GM21825 (cell line): ENCODE measurements around the gene GDPD3.

ENCODE experiments used
- ATAC-seq: cut with Tn5 transposase; IDR thresholded peaks from one replicate; pipeline ENCODE4 v1.9.1; 2021; ENCODE audit warnings: mild to moderate bottlenecking, moderate library complexity; ENCODE audit not compliant: unreplicated experiment

Gene GDPD3

GRCh38 chr16:30096105-30096861 lies 17.1 kb downstream of the GDPD3 start, which contains the start of gene YPEL3:
TSS of gene YPEL3 (minus strand) at chr16:30096213. CDS start at chr16:30095482, 731 bp downstream.
- ATAC-seq: no peak

- no peak for ATAC-seq
These were observed 17.9 kb downstream of the GDPD3 start for GRCh38 chr16:30095166-30096078.

- ATAC-seq: no peak
These were observed 18.7 kb downstream of the GDPD3 start for GRCh38 chr16:30094541-30095165.

GRCh38 chr16:30092373-30093010 lies 20.8 kb downstream of the GDPD3 start:
- peak; percentile 43 for ATAC-seq

- peak; percentile 53 for ATAC-seq
These were observed 21.6 kb downstream of the GDPD3 start, which contains the start of gene TBX6 for GRCh38 chr16:30091474-30092372. TSS of gene TBX6 (minus strand) at chr16:30091924. CDS start at chr16:30091193, 731 bp downstream.

DNA sequence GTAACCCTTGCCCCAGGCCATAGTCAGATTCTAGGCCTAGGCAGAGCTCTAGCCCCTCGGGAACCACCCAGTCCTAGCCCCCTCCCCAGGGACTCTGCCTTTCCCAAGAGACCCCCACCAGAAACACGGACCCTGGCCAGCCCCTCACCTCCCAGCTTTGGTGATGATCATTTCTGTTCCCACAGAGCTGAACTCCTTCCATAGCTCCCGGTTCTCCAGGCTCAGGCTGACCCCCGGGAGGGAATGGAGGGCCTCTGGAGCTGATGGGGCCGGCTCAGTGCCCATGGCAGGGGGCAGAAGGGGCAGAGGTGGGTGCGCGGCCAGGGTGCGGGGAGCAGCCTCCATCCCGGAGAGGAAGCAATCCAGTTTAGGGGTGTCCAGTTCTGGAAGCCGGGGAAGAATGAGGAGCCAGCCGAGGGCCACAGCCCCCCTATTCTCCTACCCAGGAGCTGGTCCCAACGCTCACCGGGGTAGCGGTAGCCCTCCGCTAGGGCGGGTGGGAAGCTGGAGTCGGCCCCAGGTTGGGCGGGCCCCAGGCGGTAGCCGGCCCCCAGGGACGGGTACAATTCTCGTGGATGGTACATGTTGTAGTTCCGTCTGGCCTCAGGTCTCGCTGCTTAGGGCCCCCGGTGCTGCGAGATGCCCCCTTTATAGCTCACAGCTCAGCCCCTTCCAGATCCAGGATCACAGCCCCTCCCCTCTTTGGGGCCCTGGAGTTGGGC lies 22.6 kb downstream of the GDPD3 start:
- no peak for ATAC-seq

- no peak for ATAC-seq
These were observed 24.3 kb downstream of the GDPD3 start for GRCh38 chr16:30088832-30089624.

- no peak for ATAC-seq
These were observed 25.0 kb downstream of the GDPD3 start for GRCh38 chr16:30088237-30088831.

GRCh38 chr16:30087181-30087898 lies 26.0 kb downstream of the GDPD3 start:
- no peak for ATAC-seq

GRCh38 chr16:30086291-30087140 lies 26.8 kb downstream of the GDPD3 start:
- no peak for ATAC-seq

- ATAC-seq: no peak
These were observed 27.5 kb downstream of the GDPD3 start for GRCh38 chr16:30085820-30086219.

GRCh38 chr16:30085247-30085646 lies 28.1 kb downstream of the GDPD3 start:
- ATAC-seq: no peak

GRCh38 chr16:30084816-30085159 lies 28.5 kb downstream of the GDPD3 start:
- no peak for ATAC-seq

GRCh38 chr16:30084096-30084815 lies 29.1 kb downstream of the GDPD3 start:
- ATAC-seq: no peak

DNA sequence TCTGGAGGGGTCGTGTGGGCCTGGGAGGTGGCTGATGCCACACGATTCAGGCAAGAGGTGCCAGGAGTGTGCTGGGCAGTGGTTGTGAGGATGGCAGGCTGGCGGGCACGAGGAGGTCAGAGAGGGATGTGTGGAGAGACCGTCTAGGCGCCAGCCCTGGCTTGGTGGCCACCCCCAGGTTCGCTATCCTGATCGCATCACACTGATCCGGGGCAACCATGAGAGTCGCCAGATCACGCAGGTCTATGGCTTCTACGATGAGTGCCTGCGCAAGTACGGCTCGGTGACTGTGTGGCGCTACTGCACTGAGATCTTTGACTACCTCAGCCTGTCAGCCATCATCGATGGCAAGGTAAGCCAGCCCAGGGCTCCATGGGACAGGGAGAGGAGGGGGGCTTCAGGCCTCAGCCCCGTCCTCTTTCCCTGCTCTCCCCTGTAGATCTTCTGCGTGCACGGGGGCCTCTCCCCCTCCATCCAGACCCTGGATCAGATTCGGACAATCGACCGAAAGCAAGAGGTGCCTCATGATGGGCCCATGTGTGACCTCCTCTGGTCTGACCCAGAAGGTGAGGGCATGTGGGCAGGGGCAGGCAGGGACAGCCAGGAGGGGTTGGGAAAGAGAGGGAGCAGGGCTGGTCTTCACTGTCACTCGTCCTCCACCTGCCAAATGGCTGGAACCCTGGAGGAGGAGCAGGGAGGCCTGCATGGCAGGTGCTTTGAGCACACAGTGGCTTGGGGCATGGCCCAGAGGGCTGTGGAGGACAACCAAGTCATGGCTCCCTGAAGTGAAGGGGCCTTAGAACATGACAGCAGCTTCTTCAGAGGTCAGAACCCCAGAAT lies 29.9 kb downstream of the GDPD3 start:
- ATAC-seq: no peak
